Vagina (tissue), 2 donors: ENCODE results near the gene DPYSL4. TPM values are rescaled to one million over a fixed set of nuclear protein-coding genes. Genes with fewer than 3 reads are reported as not detected.
"Not testable (repeated sequence)": the region's sequence is repeated elsewhere in the genome, so short reads cannot be mapped to it uniquely, and the experiment has no call there.

ENCODE experiments used
- DNase-seq, 2 donors: peaks; one replicate each; pipeline ENCODE4 v3.0.0-alpha.2; 2017; ENCODE audit errors: extremely low spot score in 2 of 2
- H3K27ac ChIP-seq: fragments of 200-600 bp; sonication (generic); one replicate; pipeline ENCODE4 v1.5.1; 2019
- H3K27me3 ChIP-seq: fragments of 200-600 bp; sonication (generic); one replicate; pipeline ENCODE4 v1.5.1; 2019
- H3K36me3 ChIP-seq, 2 donors: fragments of 200-600 bp; sonication (generic); one replicate each; pipeline ENCODE4 v1.5.1; 2017 to 2019
- H3K4me1 ChIP-seq: fragments of 200-600 bp; sonication (generic); one replicate; pipeline ENCODE4 v1.5.1; 2019
- H3K4me3 ChIP-seq, 2 donors: fragments of 200-600 bp; sonication (generic); 1 replicate in 1 of 2; 2 replicates in 1 of 2; pipeline ENCODE4 v1.5.1; 2016 to 2019
- H3K9me3 ChIP-seq: fragments of 200-600 bp; sonication (generic); one replicate; pipeline ENCODE4 v1.5.1; 2019
- POLR2A ChIP-seq, 2 donors: fragments of 450-650 bp; IDR thresholded peaks; one replicate each; pipeline ENCODE4 v1.6.1; 2017; ENCODE audit warnings: antibody characterized with exemption in 2 of 2, mild to moderate bottlenecking in 2 of 2, moderate library complexity in 2 of 2
- POLR2AphosphoS5 ChIP-seq, 2 donors: sonication (generic); formaldehyde crosslinking; IDR thresholded peaks; one replicate each; pipeline ENCODE4 v1.9.0; 2017; ENCODE audit warnings: antibody characterized with exemption in 2 of 2, mild to moderate bottlenecking in 2 of 2, low read depth in 1 of 2; ENCODE audit not compliant: insufficient read depth in 1 of 2
- intact Hi-C: fragments of 100-400 bp; cut with DNase I; formaldehyde crosslinking; loops from one replicate; pipeline ENCODE4 v1.15.1; 2023
- total RNA-seq: library from RNA; depleted of rRNA; stranded (reverse); fragments of >200 nt; gene quantifications from one replicate; pipeline ENCODE4 v1.2.3, GENCODE V29; 2016
- TF ChIP-seq, protein P1 (sequence below), 3 experiments: fragments of 450-650 bp in 2 of 3; fragments of 200-600 bp in 1 of 3; sonication (generic) in 1 of 3; IDR thresholded peaks; one replicate each; pipeline ENCODE4 v1.5.1; 2017 to 2019; ENCODE audit warnings: antibody characterized with exemption in 3 of 3, mild to moderate bottlenecking in 2 of 3, moderate library complexity in 2 of 3

The DPYSL4 gene
- total RNA-seq, 1 donor from 2014 or later: 0.49 TPM

DNA sequence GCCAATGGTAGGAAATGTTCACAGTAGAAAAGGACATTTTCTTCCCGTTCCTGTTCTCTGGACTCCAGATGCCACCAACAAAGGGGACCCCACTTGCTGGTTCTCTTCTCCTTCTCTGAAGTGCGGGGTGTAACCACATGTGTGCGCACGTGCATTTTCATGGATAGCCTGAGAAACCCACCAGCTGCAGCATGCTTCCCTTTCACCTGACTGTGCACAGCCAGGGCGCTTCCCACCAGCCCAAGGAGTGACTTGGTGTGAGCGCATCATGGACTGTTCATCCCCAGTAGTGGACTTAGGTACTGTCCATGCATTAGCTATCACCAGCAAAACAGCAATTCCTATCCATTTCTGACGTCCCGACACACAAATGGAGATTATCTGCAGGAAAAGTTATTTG, 29.6 kb upstream of the DPYSL4 start:
- no peaks in the 10 kb centered on the region for H3K9me3 ChIP-seq
- no peak overlapping the region for H3K4me3 ChIP-seq
- H3K27me3 ChIP-seq: no peaks in the 10 kb centered on the region
- intact Hi-C loops: no loop called here
- TF ChIP-seq POLR2AphosphoS5 (IDR thresholded peaks at IDR 0.05; ENCODE audit: insufficient read depth in 1 of 2, low read depth in 1 of 2) (no peak), POLR2A (IDR thresholded peaks at IDR 0.05) (no peak)
- TF ChIP-seq, protein P1, sequence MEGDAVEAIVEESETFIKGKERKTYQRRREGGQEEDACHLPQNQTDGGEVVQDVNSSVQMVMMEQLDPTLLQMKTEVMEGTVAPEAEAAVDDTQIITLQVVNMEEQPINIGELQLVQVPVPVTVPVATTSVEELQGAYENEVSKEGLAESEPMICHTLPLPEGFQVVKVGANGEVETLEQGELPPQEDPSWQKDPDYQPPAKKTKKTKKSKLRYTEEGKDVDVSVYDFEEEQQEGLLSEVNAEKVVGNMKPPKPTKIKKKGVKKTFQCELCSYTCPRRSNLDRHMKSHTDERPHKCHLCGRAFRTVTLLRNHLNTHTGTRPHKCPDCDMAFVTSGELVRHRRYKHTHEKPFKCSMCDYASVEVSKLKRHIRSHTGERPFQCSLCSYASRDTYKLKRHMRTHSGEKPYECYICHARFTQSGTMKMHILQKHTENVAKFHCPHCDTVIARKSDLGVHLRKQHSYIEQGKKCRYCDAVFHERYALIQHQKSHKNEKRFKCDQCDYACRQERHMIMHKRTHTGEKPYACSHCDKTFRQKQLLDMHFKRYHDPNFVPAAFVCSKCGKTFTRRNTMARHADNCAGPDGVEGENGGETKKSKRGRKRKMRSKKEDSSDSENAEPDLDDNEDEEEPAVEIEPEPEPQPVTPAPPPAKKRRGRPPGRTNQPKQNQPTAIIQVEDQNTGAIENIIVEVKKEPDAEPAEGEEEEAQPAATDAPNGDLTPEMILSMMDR (IDR thresholded peaks at IDR 0.05): no peak
- DNase-seq: no peak
- no peaks in the 10 kb centered on the region for H3K36me3 ChIP-seq
- H3K4me1 ChIP-seq: no peaks in the 10 kb centered on the region
- no peak overlapping the region for H3K27ac ChIP-seq

GRCh38 chr10:132158122-132158741, 28.5 kb upstream of the DPYSL4 start:
- TF ChIP-seq, protein P1 (IDR thresholded peaks at IDR 0.05): no peak
- TF ChIP-seq POLR2A (IDR thresholded peaks at IDR 0.05): no peak
- TF ChIP-seq POLR2AphosphoS5 (IDR thresholded peaks at IDR 0.05; ENCODE audit: insufficient read depth in 1 of 2, low read depth in 1 of 2): no peak
- H3K4me1 ChIP-seq: no peaks in the 10 kb centered on the region
- no peaks in the 10 kb centered on the region for H3K36me3 ChIP-seq
- no peak overlapping the region for H3K27ac ChIP-seq
- DNase-seq: no peak
- no peak overlapping the region for H3K4me3 ChIP-seq
- H3K9me3 ChIP-seq: no peaks in the 10 kb centered on the region
- H3K27me3 ChIP-seq: no peaks in the 10 kb centered on the region
- intact Hi-C loops: no loop called here

GRCh38 chr10:132158823-132159222, 27.9 kb upstream of the DPYSL4 start:
- Histone ChIP-seq H3K27ac (no peak overlapping the region), H3K27me3 (no peaks in the 10 kb centered on the region), H3K4me1 (no peaks in the 10 kb centered on the region), H3K9me3 (no peaks in the 10 kb centered on the region), H3K4me3 (no peak overlapping the region), H3K36me3 (no peaks in the 10 kb centered on the region)
- intact Hi-C loops: no loop called here
- no peak for DNase-seq
- TF ChIP-seq, protein P1 (IDR thresholded peaks at IDR 0.05): no peak
- TF ChIP-seq POLR2AphosphoS5 (IDR thresholded peaks at IDR 0.05; ENCODE audit: insufficient read depth in 1 of 2, low read depth in 1 of 2) (no peak), POLR2A (IDR thresholded peaks at IDR 0.05) (no peak)

GRCh38 chr10:132159302-132160230, 27.2 kb upstream of the DPYSL4 start:
- H3K27me3 ChIP-seq, H3K4me1 ChIP-seq, intact Hi-C loops, H3K27ac ChIP-seq, H3K9me3 ChIP-seq, H3K4me3 ChIP-seq, DNase-seq, H3K36me3 ChIP-seq: not testable (repeated sequence)

GRCh38 chr10:132160231-132160630, 26.5 kb upstream of the DPYSL4 start:
- not testable (repeated sequence) for H3K4me3 ChIP-seq, H3K36me3 ChIP-seq, DNase-seq

DNA sequence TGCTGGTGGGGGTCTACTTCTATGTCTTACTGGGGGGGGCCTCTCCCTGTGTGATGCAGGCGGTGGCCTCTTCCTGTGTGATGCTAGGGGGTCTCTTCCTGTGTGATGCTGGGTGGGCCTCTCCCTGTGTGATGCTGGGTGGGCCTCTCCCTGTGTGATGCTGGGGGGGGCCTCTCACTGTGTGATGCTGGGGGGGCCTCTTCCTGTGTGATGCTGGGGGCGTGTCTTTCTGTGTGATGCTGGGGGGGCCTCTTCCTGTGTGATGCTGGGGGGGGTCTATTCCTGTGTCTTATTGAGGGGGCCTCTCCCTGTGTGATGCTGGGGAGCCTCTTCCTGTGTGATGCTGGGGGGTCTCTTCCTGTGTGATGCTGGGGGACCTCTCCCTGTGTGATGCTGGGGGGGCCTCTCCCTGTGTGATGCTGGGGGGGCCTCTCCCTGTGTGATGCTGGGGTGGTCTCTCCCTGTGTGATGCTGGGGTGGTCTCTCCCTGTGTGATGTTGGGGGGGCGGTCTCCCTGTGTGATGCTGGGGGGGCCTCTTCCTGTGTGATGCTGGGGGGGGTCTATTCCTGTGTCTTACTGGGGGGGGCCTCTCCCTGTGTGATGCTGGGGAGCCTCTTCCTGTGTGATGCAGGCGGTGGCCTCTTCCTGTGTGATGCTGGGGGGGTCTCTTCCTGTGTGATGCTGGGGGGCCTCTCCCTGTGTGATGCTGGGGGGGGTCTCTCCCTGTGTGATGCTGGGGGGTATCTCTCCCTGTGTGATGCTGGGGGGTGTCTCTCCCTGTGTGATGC, 25.7 kb upstream of the DPYSL4 start:
- intact Hi-C loops, H3K4me3 ChIP-seq: not testable (repeated sequence)

More at GRCh38 chr10:132160231-132160630, 26.5 kb upstream of the DPYSL4 start:
- intact Hi-C loops, H3K4me1 ChIP-seq, H3K9me3 ChIP-seq, H3K27ac ChIP-seq, H3K27me3 ChIP-seq: not testable (repeated sequence)

More for the DNA sequence above, 25.7 kb upstream of the DPYSL4 start:
- H3K4me1 ChIP-seq, H3K27ac ChIP-seq, DNase-seq, H3K36me3 ChIP-seq, H3K27me3 ChIP-seq, H3K9me3 ChIP-seq: not testable (repeated sequence)
